Erythroblast (primary cell): ENCODE results near the gene TNFRSF13B.
"Not testable (repeated sequence)": the region's sequence is repeated elsewhere in the genome, so short reads cannot be mapped to it uniquely, and the experiment has no call there.

ENCODE experiments used
- DNase-seq, 2 experiments: peaks; one replicate each; lab custom pipeline; 2025; lab: John Stamatoyannopoulos, UW
- GATA1 ChIP-seq: IDR thresholded peaks from 2 replicates; pipeline ENCODE4 v1.6.1; 2011; ENCODE audit warnings: low read depth, mild to moderate bottlenecking, control low read depth, low read length, moderate library complexity
- POLR2A ChIP-seq: IDR thresholded peaks from 2 replicates; pipeline ENCODE4 v1.6.1; 2011; ENCODE audit warnings: mild to moderate bottlenecking, low read length

Gene TNFRSF13B

GRCh38 chr17:16926571-16927451 lies 45.1 kb downstream of the TNFRSF13B start:
- no peak for TF ChIP-seq POLR2A
- no peak for TF ChIP-seq GATA1
- DNase-seq = no peak

- DNase-seq = no peak
- TF ChIP-seq POLR2A (no peak), GATA1 (no peak)
Observed at GRCh38 chr17:16926061-16926511, 45.8 kb downstream of the TNFRSF13B start.

- DNase-seq = no peak
- TF ChIP-seq POLR2A = no peak
- TF ChIP-seq GATA1 = no peak
Observed at GRCh38 chr17:16925461-16926060, 46.4 kb downstream of the TNFRSF13B start.

DNA sequence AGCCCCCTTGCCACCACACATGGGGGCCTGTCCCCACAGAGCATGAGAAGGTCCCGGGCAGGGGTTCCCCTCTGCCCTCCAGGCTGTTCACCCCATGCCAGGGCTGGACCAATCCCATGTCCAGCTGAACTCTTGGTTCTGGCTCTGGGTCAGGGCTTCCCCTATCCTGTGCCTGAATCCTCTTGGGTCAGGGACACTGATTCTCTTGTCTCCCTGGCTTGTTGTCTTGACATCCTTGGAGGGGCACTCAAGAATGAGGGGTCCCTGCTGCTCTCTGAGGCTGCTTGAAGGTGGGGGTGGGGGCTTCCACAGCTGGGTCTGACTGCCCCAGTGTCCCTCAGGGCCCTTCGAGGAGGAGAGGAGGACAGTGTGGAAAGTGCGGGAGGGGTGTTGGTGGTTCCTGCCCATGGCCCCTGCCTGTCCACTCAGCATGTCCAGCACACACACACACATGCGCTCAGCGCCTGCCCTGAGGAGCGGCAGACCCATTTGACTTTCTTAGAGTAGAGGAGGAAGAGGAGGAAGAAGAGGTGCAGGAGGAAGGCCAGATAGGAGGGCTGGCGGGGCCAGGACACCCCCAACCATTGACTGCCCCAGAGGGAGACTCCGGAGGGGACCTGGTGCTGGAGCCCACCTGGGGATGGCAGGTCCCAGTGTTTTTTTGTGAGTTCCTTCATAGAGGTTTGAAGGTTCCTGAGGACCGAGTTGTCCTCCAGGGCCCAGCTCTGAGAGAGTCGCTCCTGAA lies 47.0 kb downstream of the TNFRSF13B start:
- DNase-seq = no peak
- TF ChIP-seq POLR2A (no peak), GATA1 (no peak)

- TF ChIP-seq GATA1 (no peak), POLR2A (no peak)
- DNase-seq = no peak
Observed at GRCh38 chr17:16923904-16924695, 47.8 kb downstream of the TNFRSF13B start.

- TF ChIP-seq GATA1 (no peak), POLR2A (no peak)
- no peak for DNase-seq
Observed at GRCh38 chr17:16923097-16923903, 48.6 kb downstream of the TNFRSF13B start.

DNA sequence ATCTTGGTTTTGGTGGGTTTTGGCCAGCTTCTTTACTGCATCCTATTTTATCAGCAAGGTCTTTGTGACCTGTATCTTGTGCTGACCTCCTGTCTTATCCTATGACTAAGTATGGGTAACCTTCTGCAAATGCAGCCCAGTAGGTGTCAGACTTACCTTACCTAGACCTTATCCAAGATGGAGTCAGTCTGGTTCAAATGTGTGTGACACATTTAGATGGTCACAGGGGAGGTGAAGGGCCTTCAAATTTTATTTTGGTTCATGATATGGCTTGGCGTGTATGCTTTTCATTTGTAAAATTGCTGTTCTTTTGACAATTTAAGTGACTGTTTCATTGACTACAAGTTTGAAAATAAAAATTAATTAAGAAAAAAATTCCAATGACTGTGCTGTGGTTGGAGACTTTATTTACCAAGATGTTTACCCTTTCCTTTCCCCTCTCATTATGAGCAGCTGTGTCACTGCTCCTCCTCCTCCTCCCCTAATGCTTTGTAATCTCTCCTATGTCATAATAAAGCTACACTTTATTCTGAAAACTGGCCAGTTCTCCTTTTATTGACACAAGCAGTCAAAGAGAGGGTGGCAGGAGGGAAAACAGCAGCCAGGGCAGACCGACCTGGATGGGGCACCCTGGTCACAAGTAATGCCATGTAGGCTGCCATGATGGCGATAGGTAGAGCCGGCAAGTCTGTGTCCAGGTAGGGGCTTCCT lies 49.4 kb downstream of the TNFRSF13B start:
- no peak for DNase-seq
- no peak for TF ChIP-seq GATA1
- TF ChIP-seq POLR2A = no peak

GRCh38 chr17:16921451-16921850 lies 50.5 kb downstream of the TNFRSF13B start:
- DNase-seq = not testable (repeated sequence)

DNA sequence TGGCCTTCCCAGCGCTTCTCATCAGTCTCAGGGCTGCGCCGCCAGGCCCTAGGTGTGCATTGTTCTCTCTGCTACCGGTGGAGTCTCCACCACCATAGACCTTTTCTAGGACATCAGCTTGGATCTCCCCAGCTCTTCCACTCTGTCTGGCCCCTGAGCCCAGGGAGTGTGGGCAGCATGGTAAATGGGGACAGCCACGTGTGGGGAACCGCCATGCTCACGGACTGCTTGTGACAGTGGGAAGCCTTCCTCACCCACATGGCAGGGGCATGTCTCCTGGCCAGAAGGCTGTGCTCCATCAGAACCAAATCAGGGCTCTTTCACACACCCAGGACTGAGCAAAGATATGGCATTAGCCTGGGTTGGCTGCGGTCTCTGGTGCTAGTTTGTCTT lies 51.3 kb downstream of the TNFRSF13B start:
- DNase-seq = no peak
- TF ChIP-seq POLR2A (no peak), GATA1 (no peak)

GRCh38 chr17:16919663-16920627 lies 52.0 kb downstream of the TNFRSF13B start:
- TF ChIP-seq POLR2A (no peak), GATA1 (no peak)
- no peak for DNase-seq

- no peak for DNase-seq
- TF ChIP-seq POLR2A (no peak), GATA1 (no peak)
Observed at GRCh38 chr17:16918443-16918842, 53.5 kb downstream of the TNFRSF13B start.
